ENCODE measurements around the gene APBA2.

- TF ChIP-seq CTCF (optimal IDR thresholded peaks at IDR 0.05 in 1 of 3, IDR thresholded peaks at IDR 0.05 in 1 of 3, conservative IDR thresholded peaks at IDR 0.05 in 1 of 3; ENCODE audit: extremely low read depth in 1 of 3, insufficient read depth in 2 of 3, low read length in 3 of 3) (no peak), EZH2 (IDR thresholded peaks at IDR 0.05; ENCODE audit: low read length) (no peak)
These were observed 206.7 kb downstream of the APBA2 start for GRCh38 chr15:29092376-29093064.
